ENCODE data around the gene COPS6.

COPS6 gene

GRCh38 chr7:100089458-100090196 lies 858 bp downstream of the COPS6 start:
- H3K9me2 ChIP-seq (replicated peaks; ENCODE audit: control insufficient read depth, low read length): no peaks in the 10 kb centered on the region
- no peaks in the 10 kb centered on the region for H3K9me3 ChIP-seq (ENCODE audit: control insufficient read depth, insufficient read depth, low read length)
- peaks cover 25% of the 10 kb centered on the region for H3K79me2 ChIP-seq (ENCODE audit: control insufficient read depth, low read length)
- H3K4me1 ChIP-seq (ENCODE audit: control insufficient read depth, low read length): peaks cover 28% of the 10 kb centered on the region
- peak overlapping the region; percentile 66 for H3K27ac ChIP-seq (ENCODE audit: low read depth, low read length)
- TF ChIP-seq CTCF (IDR thresholded peaks at IDR 0.05; ENCODE audit: low read depth, low read length, poor library complexity, severe bottlenecking): no peak
- no peak for TF ChIP-seq EZH2phosphoT487 (IDR thresholded peaks at IDR 0.05; ENCODE audit: borderline replicate concordance, low read length)
- peak overlapping the region; percentile 97 for H3K4me2 ChIP-seq (ENCODE audit: low read length)
- peaks cover 4% of the 10 kb centered on the region; the same call in 1 of the 2 replicates for H3K27me3 ChIP-seq (ENCODE audit: control insufficient read depth, low read length)
- H3K36me3 ChIP-seq (ENCODE audit: control insufficient read depth, low read length): peaks cover 52% of the 10 kb centered on the region
- H4K20me1 ChIP-seq (ENCODE audit: control insufficient read depth, insufficient read depth, low read depth, low read length): 0 out of 2 replicates have a peak, but pooled peaks cover 6% of the 10 kb centered on the region
- peak overlapping the region; percentile 82 for H3K4me3 ChIP-seq (ENCODE audit: low read length)
- peaks cover 58% of the 10 kb centered on the region for H3F3A ChIP-seq (ENCODE audit: control insufficient read depth, insufficient read depth)

- TF ChIP-seq CTCF (IDR thresholded peaks at IDR 0.05; ENCODE audit: low read depth, low read length, poor library complexity, severe bottlenecking): no peak
- TF ChIP-seq EZH2phosphoT487 (IDR thresholded peaks at IDR 0.05; ENCODE audit: borderline replicate concordance, low read length): no peak
- Histone ChIP-seq H3K9me2 (replicated peaks; ENCODE audit: control insufficient read depth, low read length) (no peaks in the 10 kb centered on the region), H3K4me2 (ENCODE audit: low read length) (peak overlapping the region; percentile 97), H4K20me1 (ENCODE audit: control insufficient read depth, insufficient read depth, low read depth, low read length) (0 out of 2 replicates have a peak, but pooled peaks cover 6% of the 10 kb centered on the region), H3K79me2 (ENCODE audit: control insufficient read depth, low read length) (peaks cover 33% of the 10 kb centered on the region), H3F3A (ENCODE audit: control insufficient read depth, insufficient read depth) (peaks cover 61% of the 10 kb centered on the region), H3K27me3 (ENCODE audit: control insufficient read depth, low read length) (no peaks in the 10 kb centered on the region), H3K27ac (ENCODE audit: low read depth, low read length) (no peak overlapping the region), H3K9me3 (ENCODE audit: control insufficient read depth, insufficient read depth, low read length) (no peaks in the 10 kb centered on the region), H3K4me1 (ENCODE audit: control insufficient read depth, low read length) (peaks cover 28% of the 10 kb centered on the region), H3K4me3 (ENCODE audit: low read length) (0 out of 2 replicates have a peak overlapping the region, but pooled peaks have one; percentile 2), H3K36me3 (ENCODE audit: control insufficient read depth, low read length) (peaks cover 64% of the 10 kb centered on the region)
These were observed 2.0 kb downstream of the COPS6 start for GRCh38 chr7:100090527-100091410.

- Histone ChIP-seq H3K79me2 (ENCODE audit: control insufficient read depth, low read length) (peaks cover 35% of the 10 kb centered on the region), H3K27ac (ENCODE audit: low read depth, low read length) (no peak overlapping the region), H3K4me2 (ENCODE audit: low read length) (peak overlapping the region; percentile 97), H3K36me3 (ENCODE audit: control insufficient read depth, low read length) (peaks cover 72% of the 10 kb centered on the region), H3K9me2 (replicated peaks; ENCODE audit: control insufficient read depth, low read length) (no peaks in the 10 kb centered on the region), H3K4me3 (ENCODE audit: low read length) (no peak overlapping the region), H3F3A (ENCODE audit: control insufficient read depth, insufficient read depth) (peaks cover 67% of the 10 kb centered on the region), H3K9me3 (ENCODE audit: control insufficient read depth, insufficient read depth, low read length) (no peaks in the 10 kb centered on the region), H3K4me1 (ENCODE audit: control insufficient read depth, low read length) (peaks cover 28% of the 10 kb centered on the region), H3K27me3 (ENCODE audit: control insufficient read depth, low read length) (no peaks in the 10 kb centered on the region), H4K20me1 (ENCODE audit: control insufficient read depth, insufficient read depth, low read depth, low read length) (0 out of 2 replicates have a peak, but pooled peaks cover 6% of the 10 kb centered on the region)
- TF ChIP-seq CTCF (IDR thresholded peaks at IDR 0.05; ENCODE audit: low read depth, low read length, poor library complexity, severe bottlenecking): peak; percentile 50
- no peak for TF ChIP-seq EZH2phosphoT487 (IDR thresholded peaks at IDR 0.05; ENCODE audit: borderline replicate concordance, low read length)
These were observed 2.8 kb downstream of the COPS6 start for GRCh38 chr7:100091411-100092181.

Measured in DOHH2 (cell line).